GM18907 (cell line): ENCODE measurements around the gene COL6A2.
"Not testable (repeated sequence)": the region's sequence is repeated elsewhere in the genome, so short reads cannot be mapped to it uniquely, and the experiment has no call there.

ENCODE experiments used
- ATAC-seq: cut with Tn5 transposase; IDR thresholded peaks from one replicate; pipeline ENCODE4 v1.9.1; 2021; ENCODE audit warnings: mild to moderate bottlenecking, moderate library complexity; ENCODE audit not compliant: unreplicated experiment

The COL6A2 gene

DNA sequence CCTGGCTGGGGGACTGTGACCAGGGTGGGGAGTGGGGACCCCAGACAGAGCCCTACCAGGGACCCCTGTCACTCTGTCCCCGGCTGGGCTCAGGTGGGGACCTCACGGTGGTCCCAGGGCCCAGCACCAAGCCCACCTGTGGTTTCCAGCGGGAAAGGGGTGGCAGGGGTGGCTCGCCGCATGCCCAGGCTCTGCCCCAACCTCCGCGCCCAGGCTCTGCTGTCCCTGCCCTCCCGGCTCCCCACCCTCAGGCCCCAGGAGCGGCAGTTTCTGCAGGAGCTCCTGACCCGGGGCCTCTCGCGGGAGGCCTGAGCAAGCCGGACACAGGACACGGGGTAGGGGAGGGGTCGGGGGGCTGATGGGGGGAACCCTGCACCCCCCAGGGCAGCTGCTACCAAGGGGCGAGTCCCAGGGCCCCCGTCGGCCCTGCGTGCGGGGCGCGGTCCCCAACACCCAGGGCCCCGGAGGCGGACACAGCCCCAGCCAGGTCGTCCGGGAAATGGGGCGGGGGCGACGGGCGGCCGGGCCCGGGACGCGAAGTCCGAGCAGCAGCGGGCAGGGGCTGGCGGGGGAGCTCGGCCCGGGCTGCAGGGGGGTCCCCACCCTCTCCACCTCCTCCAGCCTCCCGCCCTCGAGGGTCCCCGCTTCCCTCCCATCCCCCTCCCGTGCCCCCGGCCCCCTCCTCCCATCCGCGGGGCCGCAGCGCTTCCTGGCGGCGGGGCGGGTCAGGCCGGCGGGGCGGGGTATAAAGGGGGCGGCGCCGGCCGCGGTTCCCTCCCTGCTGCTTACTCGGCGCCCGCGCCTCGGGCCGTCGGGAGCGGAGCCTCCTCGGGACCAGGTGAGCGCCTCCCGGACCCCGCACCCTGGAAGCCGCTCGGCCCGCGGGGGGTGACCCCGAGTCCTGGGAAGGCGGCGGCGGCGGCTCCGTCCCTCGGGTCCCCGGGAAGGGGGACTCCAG, at the start of gene COL6A2:
Gene COL6A2, plus strand, starts transcription at position 777 of the 958 bp plus-strand sequence.
- no peak for ATAC-seq

DNA sequence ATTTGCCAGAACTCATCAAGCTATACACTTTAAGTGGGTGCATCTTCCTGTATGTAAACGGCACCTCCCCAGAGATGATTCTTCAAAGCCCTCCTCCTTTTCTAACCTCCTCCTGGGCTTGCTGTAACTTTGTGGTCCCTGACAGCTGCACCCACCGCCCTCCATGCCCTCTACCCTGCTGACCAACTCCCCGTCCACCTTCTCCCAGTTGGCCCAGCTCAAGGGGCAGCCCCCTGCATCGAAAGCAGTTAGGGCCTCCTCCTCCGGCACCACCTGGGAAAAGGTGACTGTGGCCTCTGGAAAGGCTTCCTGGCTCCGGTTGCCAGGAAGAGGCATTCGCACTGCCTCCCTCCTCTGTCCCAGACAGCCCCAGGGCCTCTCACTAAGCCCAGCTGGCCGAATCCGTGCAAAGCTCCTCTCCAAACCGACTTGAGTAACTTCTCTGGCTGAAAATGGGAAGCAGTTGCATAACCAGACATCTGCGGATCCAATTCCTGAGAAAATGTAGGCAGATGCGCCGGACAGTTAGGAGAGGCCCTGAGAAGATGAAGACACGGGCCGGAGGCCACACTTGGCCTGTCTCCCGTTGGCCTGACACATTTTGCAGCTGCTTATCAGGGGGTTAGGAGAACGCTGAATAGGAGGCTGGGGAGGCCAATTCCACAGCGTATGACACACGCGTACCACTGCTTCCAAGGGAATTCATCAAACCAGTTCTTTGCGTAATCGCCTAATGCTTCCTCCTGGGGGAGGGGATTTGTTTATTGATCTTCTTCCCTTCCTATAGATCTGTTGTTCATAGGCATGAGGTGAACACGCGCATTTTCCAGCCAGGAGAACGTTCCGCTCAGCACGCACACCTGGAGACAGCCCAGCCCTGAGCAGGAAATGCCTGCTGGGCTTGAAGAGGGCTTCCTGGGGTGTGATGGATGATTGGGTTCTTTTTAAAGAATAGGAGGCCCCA, 48.7 kb upstream of the COL6A2 start:
- no peak for ATAC-seq

DNA sequence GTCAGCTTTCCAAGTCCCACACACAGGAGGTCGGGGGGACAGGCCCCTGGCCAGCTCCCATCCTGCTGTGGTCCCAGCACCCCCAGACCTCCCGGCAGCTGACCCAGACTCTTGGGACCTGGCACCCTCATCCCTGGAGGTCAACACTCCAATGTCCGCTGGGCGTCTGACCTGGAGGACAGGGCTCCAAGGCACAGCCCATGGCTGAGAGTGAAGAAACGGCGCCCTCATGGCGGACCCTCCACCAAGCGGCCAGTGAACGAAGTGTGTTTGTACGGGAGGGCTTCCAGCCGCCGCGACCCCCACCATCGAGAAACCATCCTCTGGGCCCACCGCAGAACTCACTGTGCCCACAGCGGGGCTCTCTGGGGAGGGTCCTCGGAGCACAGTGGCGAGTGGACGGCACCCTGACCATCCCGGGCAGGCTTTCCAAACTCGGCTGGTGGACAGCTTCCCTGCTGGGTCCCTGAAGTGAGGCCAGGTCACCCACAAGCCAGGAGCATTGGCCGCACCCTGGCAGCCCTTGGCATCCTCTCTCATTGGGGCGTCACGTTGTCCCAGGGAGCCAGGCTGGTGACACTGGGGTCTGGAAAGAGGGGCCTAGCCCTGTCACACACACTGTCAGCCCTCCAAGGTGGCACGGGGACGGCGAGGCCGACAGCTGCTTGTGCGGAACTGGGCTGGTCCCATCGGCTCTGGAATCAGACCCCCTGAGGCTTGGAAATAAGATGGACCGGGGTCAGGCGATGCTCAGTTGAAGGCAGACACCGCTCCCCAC, 47.8 kb upstream of the COL6A2 start:
- ATAC-seq: no peak

DNA sequence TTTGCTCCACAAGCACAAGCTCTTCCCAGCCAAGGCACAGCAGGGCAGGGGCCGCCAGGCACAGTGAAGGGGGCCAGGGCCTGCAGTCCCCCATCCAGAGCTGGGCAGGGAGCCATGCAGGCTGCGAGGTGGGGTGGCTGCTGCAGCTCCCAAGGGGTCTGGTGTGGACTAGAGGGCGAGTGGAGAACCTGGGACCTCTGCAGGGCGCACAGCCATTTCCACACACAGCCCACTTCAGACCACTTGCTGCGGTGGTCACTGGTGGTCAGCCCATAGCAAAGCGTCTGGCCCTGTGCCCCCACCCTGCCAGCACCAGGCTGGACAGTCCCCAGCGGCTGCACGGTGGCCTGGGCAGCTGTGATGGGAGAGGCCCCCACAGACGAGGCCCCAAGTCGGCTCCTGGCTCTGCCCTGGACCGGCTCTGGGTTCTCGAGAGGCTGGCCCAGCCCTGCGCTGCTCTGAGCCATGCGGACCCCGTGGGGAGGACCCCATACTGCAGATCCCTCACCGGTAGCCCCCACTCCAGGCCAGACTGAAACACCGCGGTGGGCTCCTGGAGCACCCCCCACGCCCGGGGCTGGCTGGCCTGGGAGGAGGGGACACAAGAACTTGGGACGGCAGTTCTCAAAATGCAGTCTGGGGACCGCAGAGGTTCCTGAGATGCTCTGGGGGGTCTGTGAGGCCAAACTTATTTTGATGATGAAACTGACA, 47.1 kb upstream of the COL6A2 start:
- no peak for ATAC-seq

DNA sequence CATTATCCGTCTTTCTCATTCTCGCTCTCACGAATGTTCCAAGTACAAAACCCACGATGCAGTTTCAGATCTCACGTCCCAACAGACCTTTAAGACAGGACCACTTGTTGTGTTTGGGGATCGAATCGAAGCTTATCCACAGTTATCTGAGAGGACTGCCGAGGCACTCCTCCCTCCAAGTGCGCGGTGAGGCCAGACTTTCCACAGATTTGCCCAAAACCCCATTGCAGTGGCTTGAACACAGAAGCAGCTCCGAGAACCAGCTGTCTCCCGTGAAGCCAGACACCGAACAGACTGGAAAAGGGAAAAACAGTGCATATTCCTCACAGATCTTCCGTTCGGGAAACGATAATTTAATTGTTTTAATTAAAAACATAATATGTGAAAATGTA, 46.5 kb upstream of the COL6A2 start:
- no peak for ATAC-seq

DNA sequence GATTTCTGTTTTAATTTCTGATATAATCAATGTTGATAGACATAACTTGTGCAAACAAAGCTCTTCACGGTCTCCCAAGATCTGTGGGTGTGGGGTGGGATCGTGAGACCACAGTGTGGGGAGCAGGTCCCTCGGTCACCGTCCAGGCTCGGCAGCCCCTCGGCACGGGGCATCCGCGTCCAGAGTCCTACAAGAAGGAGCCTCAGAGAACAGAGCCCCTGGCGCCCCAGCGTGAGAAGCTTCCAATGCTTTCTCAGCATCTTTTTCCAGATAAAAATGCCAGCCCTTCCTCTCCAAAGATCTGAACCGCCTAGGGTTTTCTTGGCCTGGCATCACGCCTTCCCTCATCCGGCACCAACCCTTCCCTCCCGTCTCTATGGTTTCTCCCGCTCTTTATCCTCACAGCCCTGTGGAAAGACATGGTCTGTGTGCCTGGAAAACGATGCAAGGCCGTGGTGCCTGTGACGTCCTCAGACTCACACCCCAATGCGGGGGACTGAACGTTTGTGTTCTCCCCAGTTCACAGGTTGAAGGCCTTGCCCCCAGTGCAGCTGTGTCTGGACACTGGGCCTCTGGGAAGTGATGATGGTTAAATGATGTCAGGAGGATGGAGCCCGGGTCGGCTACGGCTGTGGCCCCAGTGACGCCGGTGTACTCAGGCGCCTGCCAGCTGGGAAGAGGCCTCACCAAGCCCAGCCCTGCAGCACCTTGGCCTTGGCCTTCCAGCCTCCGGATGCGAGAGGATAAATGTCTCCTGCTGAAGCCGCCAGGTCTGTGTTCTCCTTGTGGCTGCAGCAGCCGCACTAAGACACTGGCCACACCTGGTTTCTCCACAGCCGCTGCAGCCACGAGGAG, 45.9 kb upstream of the COL6A2 start:
- no peak for ATAC-seq

DNA sequence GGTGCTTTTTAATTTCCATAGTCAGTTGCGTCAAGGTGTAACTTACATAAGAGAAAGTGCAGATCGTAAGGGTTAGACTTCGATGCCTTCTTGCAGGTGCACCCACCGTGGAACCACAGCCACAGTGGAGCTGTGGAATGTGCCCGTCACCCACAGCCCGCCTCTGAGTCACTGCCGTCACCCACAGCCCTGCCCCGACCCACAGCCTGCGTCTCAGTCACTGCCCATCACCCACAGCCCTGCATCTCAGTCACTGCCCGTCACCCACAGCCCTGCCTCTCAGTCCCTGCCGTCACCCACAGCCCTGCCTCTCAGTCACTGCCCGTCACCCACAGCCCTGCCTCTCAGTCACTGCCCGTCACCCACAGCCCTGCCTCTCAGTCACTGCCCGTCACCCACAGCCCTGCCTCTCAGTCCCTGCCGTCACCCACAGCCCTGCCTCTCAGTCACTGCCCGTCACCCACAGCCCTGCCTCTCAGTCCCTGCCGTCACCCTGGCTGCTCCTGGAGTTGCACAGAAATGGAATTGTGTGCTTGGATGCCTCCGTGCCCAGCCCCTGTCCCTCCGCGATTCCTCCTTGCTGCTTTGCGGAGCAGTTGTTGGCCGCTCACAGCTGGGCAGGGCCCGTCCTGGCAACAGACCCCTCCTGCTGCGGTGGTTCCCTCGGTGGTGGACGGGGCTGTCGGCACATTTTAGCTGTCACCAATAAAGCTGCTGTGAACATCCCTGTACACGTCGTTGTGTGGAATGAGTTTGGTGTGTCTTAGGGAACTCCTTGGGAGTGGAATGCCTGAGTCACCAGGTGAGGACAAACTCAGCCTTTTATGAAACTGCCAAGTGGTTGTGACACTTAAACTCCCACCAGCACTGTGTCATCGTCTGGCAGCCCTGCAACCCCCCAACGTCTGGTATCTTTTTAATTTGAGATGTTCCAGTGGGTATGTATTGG, 44.9 kb upstream of the COL6A2 start:
- no peak for ATAC-seq

DNA sequence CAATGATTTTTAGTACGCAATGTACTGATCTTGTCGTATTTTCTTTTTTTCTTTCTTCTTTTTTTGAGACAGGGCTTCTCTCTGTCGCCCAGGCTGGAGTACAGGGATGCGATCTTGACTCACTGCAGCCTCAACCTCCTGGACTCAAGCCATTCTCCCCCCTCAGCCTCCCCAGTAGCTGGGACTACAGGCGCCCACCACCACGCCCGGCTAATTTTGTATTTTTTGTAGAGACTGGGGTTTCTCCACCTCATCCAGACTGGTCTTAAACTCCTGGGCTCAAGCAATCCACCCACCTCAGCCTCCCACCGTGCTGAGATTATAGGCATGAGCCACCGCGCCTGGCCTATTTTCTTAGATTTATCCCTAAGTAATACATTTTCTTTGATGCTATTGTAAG, 43.9 kb upstream of the COL6A2 start:
- no peak for ATAC-seq

DNA sequence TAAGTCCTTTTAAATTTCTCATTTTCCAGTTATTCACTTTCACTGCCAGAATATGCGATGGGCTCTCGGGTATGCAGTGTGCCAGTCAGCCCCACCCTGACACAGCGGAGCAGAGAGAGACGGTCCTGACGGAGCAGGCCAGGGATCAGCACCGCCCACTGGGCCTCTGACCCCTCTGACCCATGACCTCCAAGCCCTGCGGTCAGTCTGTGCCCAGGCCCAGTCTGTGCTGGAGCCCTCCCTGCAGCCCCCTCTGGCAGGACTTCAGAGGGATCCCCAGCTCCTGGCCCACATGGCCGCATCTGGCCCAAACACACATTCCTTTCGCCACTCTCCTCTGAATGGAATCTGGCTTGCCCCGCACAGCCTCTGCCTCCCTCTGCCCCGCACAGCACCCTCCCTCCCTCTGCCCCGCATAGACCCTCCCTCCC, 43.4 kb upstream of the COL6A2 start:
- no peak for ATAC-seq

DNA sequence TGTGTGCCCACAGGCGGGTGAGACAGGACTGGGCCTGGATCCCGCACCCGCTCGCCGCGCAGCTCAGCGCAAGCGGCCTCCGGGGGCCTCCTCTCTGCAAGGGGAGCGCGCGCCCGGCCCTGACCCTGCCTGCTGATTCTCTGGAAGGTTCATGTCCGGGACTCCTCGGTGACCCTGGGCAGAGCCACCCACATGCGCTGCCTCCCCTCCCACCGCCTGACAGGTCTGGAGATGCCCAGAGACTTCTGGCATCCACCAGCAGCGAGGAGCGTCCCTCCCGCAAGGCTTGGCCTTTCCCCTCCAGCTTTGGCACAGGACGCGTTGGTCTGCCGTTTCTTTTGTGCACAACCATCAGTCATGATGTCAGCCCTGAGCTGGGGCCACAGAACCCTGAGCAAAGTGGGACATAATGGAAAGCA, 42.0 kb upstream of the COL6A2 start:
- no peak for ATAC-seq

DNA sequence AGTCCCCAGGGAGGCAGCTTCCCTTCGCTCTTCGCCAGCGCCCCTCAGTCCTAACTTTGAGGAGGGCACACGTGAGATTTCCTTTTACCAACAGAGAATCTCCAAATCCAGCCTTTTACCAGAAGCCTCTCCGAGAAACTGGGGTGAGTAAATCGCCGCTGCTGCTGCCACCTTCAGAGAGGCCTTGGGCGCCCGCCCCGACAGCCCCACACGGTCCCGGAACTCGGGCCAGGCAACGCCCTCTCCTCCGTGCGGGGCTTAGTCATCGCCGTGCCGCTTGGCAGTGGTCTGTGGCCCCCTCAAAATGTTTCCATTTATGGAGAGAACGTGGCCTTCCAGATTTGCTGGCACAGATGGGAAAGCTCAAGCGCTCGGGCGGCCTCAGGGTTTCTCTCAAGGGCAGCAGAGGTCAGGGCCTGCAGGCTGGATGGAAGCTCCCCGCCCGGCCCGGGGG, 41.4 kb upstream of the COL6A2 start:
- no peak for ATAC-seq

DNA sequence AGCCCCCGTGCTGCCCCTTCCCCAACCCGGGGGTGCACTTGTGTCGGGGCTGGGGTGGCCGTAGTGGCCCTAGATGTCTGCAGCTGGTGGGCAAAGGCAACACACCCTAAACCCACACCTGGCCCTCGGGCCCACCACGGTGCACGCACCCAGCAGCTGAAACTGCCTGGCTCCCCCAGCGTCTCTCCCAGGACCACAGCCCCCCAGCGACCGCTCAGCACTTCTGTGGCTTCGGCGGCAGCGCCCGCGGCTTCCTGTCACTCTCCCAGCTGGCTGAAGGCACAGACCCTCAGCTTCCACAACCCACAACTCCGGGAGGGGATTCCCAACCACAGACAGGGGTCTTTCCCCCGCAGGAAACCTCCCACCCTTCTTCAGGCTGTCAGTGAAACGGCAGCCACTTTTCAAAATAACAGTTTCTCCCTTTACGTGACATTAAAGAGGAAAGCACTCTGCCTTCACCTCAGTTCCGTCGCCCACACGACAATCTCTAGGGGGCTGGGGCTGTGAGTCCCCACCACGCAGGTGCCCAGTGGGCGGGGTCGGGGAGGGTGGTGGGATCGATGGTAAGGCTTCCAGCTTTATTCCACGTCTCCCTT, 40.7 kb upstream of the COL6A2 start:
- ATAC-seq: no peak

DNA sequence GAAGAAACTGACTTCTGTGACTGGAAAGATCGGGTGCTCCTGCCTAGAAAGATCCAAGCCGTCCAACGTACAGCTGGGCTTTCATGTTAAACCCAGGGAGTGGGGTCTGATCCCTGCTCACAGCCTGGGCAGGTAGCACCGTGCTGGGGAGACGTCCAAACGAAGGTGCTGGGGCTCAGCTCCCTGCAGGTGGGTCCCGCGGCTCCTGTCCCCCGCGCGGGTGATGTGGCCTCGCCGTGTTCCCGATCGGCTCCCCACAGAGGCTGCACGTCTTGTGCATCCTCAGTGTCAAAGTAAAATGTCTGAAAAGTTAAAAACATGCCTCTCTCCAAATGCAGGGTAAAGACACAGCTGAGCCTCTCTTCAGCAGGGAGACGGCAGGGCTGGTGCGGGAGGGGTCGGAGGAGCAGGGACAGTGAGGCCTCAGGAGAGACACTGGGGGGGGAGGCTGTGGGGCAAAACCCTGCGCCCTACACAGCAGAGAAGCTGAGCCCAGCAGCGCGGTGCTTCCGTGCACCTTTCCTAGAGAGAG, 40.1 kb upstream of the COL6A2 start:
- no peak for ATAC-seq

DNA sequence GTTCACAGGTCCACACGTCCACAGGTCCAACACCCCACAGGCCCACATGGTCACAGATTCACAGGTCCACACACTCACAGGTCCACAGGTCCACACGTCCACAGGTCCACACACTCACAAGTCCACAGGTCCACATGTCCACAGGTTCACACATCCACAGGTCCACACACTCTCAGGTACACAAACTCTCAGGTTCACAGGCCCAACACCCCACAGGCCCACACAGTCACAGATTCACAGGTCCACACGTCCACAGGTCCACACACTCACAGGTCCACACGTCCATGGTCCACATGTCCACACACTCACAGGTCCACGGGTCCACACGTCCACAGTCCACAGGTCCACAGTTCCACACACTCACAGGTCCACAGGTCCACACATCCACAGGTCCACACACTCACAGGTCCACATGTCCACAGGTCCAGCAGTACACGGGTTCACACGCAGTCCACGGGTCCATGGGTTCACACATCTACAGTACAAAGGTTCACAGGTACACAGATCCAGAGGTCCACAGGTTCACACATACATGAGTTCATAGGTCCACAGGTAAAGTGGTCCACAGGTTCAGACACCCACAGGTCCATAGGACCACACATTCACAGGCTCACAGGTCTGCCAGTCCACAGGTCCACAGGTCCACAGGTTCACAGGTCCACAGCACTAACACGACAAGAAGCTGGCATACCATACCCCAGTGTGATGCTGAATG, 39.3 kb upstream of the COL6A2 start:
- ATAC-seq: no peak

DNA sequence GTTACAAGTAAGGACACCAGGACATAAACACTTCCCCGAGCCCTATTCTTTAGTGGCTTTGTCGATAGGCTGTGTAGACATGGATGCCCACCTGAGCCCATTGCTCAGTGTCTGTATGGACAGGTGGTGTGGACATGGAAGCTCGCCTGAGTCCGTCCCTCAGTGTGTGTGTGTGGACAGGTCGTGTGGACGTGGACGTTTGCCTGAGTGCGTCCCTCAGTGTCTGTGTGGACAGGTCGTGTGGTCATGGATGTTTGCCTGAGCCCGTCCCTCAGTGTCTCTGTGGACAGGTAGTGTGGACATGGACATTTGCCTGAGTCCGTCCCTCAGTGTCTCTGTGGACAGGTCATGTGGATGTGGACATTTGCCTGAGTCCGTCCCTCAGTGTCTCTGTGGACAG, 38.7 kb upstream of the COL6A2 start:
- no peak for ATAC-seq

DNA sequence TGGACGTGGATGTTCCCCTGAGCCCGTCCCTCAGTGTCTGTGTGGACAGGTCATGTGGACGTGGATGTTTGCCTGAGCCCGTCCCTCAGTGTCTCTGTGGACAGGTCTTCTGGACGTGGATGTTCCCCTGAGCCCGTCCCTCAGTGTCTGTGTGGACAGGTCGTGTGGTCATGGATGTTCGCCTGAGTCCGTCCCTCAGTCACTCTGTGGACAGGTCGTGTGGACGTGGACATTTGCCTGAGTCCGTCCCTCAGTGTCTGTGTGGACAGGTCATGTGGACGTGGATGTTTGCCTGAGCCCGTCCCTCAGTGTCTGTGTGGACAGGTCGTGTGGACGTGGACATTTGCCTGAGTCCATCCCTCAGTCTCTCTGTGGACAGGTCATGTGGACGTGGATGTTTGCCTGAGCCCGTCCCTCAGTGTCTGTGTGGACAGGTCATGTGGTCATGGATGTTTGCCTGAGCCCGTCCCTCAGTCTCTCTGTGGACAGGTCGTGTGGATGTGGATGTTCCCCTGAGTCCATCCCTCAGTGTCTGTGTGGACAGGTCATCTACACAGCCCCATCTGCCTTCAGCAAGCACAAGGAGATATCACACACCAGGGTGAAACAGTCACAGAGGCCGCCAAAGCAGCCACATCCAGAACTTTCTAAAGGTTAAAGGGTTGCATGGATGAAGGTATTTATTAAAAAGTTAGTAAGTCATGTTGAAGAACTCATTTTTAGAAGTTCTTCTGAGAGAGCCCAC, 38.0 kb upstream of the COL6A2 start:
- not testable (repeated sequence) for ATAC-seq
